Ovary (tissue), 9 donors: ENCODE data around the gene RHBDD3. TPM values are rescaled to one million over a fixed set of nuclear protein-coding genes. Genes with fewer than 3 reads are reported as not detected.

ENCODE experiments used
- DNase-seq, 5 donors: peaks; one replicate each; pipeline ENCODE4 v3.0.0-alpha.2; 2019 to 2020
- H3K27ac ChIP-seq, 2 donors: fragments of 200-600 bp; one replicate each; pipeline versions ENCODE4 v1.5.1 to v1.8.0; 2019 to 2022
- H3K27me3 ChIP-seq: fragments of 200-600 bp; one replicate; pipeline ENCODE4 v1.8.0; 2022
- H3K36me3 ChIP-seq: fragments of 200-600 bp; sonication (generic); one replicate; pipeline ENCODE4 v1.5.1; 2019
- H3K4me1 ChIP-seq: one replicate; pipeline ENCODE4 v1.8.1; 2013; ENCODE audit warnings: mild to moderate bottlenecking, moderate library complexity; ENCODE audit not compliant: insufficient read depth
- H3K4me3 ChIP-seq: fragments of 200-600 bp; sonication (generic); one replicate; pipeline ENCODE4 v1.5.1; 2017
- H3K9me3 ChIP-seq, 2 donors: fragments of 200-600 bp in 1 of 2; sonication (generic) in 1 of 2; one replicate each; pipeline versions ENCODE4 v1.5.1 to v1.8.1; 2013 to 2019; ENCODE audit warnings: mild to moderate bottlenecking in 1 of 2, moderate library complexity in 1 of 2
- EP300 ChIP-seq: sonication (generic); formaldehyde crosslinking; IDR thresholded peaks from one replicate; pipeline ENCODE4 v1.6.1; 2017; ENCODE audit warnings: antibody characterized with exemption
- POLR2A ChIP-seq: fragments of 450-650 bp; IDR thresholded peaks from one replicate; pipeline ENCODE4 v1.6.1; 2017; ENCODE audit warnings: antibody characterized with exemption, mild to moderate bottlenecking, moderate library complexity
- WGBS, 3 donors: extraction: QIAGEN DNeasy Blood & Tissue Kit in 1 of 3; methylation state at CpG; one replicate each; pipeline versions ENCODE4 v1.1.5 to v1.1.7; 2013 to 2017; 5-methylcytosine and 5-hydroxymethylcytosine counted together
- intact Hi-C, 4 donors: fragments of 100-400 bp; cut with DNase I; formaldehyde crosslinking; loops; one replicate each; pipeline versions ENCODE4 v1.11.0 to v1.15.1; 2022 to 2023
- polyA plus RNA-seq, 2 donors: library from polyadenylated mRNA; stranded (reverse); fragments of 200-250 nt in 1 of 2; fragments of 350-450 nt in 1 of 2; fragmentation: Illumina TruSeq in 1 of 2; extraction: RNeasy Lipid Tissue Mini Kit (QIAGEN cat#74804) in 1 of 2; gene quantifications; one replicate each; pipeline ENCODE4 v1.2.3, GENCODE V29; 2013 to 2014
- total RNA-seq, 7 donors: library from RNA; depleted of rRNA in 2 of 7; stranded (reverse); fragments of >200 nt in 2 of 7; fragmentation: NEBNext Ultra II Directional in 3 of 7; extraction: Animal tissue kit (Norgen Biotek cat#: 25700) in 3 of 7; gene quantifications; one replicate each; pipeline versions ENCODE4 v1.1.0 to v1.2.4, GENCODE V29; 2016 to 2023
- TF ChIP-seq, protein P1 (sequence below), 3 donors: fragments of 450-650 bp in 2 of 3; fragments of 200-600 bp in 1 of 3; IDR thresholded peaks; one replicate each; pipeline versions ENCODE4 v1.5.1 to v1.8.0; 2016 to 2022; ENCODE audit warnings: antibody characterized with exemption in 3 of 3, mild to moderate bottlenecking in 1 of 3
- donor health status: DM: no; HTN: no; CAD: no; lungs with moderate emphysema.
- donor health status: DM: no; HTN: no; CAD: no.
- donor health status: Bipolar disorder and iron deficiency.
- donor health status: DM: yes; HTN: yes; CAD: no.
- donor health status: DM: no; HTN: no; CAD: no.
- donor health status: DM: yes; HTN: yes; CAD: no.

RHBDD3 gene
- total and polyA plus RNA-seq, 9 donors: 4.2 to 26.8 (median 19.4) TPM

DNA sequence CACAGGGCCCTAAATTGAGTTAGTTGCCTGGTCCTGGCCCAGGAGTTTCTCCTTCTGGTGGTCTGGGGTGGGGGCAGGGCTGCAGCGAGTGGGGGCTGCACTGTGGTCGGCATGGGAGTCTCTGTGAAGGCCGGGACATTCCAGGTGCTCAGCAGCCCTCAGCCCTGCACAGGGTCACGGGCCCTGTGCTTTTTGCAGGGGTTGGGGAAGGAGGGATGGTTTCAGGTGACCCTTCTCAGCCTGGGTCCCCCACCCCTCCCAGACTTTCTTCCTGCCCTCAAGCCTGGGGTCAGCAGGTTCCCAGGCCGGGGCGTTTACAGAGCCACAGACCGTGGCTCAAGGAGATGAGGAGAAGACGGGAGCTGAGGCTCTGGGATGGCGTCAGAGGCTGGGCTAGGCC is 54.3 kb downstream of the RHBDD3 start:
- 86 to 93% (median 87%) methylated on average over 8 to 9 of the region's 9 CpGs for WGBS, 3 donors
- H3K27me3 ChIP-seq: no peaks in the 10 kb centered on the region
- no peaks in the 10 kb centered on the region for H3K9me3 ChIP-seq
- TF ChIP-seq, protein P1, sequence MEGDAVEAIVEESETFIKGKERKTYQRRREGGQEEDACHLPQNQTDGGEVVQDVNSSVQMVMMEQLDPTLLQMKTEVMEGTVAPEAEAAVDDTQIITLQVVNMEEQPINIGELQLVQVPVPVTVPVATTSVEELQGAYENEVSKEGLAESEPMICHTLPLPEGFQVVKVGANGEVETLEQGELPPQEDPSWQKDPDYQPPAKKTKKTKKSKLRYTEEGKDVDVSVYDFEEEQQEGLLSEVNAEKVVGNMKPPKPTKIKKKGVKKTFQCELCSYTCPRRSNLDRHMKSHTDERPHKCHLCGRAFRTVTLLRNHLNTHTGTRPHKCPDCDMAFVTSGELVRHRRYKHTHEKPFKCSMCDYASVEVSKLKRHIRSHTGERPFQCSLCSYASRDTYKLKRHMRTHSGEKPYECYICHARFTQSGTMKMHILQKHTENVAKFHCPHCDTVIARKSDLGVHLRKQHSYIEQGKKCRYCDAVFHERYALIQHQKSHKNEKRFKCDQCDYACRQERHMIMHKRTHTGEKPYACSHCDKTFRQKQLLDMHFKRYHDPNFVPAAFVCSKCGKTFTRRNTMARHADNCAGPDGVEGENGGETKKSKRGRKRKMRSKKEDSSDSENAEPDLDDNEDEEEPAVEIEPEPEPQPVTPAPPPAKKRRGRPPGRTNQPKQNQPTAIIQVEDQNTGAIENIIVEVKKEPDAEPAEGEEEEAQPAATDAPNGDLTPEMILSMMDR (IDR thresholded peaks at IDR 0.05): no peak
- TF ChIP-seq POLR2A (no peak), EP300 (no peak)
- H3K36me3 ChIP-seq: no peaks in the 10 kb centered on the region
- no peak for DNase-seq
- H3K27ac ChIP-seq: no peak overlapping the region
- H3K4me3 ChIP-seq: no peak overlapping the region
- H3K4me1 ChIP-seq: no peaks in the 10 kb centered on the region
- intact Hi-C loops: no loop called here

- no peak overlapping the region for H3K27ac ChIP-seq
- H3K4me3 ChIP-seq: no peak overlapping the region
- no peaks in the 10 kb centered on the region for H3K4me1 ChIP-seq
- H3K36me3 ChIP-seq: no peaks in the 10 kb centered on the region
- no peaks in the 10 kb centered on the region for H3K9me3 ChIP-seq
- intact Hi-C loops: no loop called here
- no peaks in the 10 kb centered on the region for H3K27me3 ChIP-seq
- no peak for TF ChIP-seq POLR2A
- TF ChIP-seq, protein P1 (IDR thresholded peaks at IDR 0.05): no peak
- TF ChIP-seq EP300: no peak
- WGBS, 3 donors: 60 to 82% (median 74%) methylated on average over 11 of the region's 11 CpGs
- peak in 1 of 5 donors; percentile 27 for DNase-seq
Measured at GRCh38 chr22:29212743-29213142, 55.0 kb downstream of the RHBDD3 start.

GRCh38 chr22:29211466-29211865 is 56.3 kb downstream of the RHBDD3 start:
- intact Hi-C loops: no loop called here
- no peaks in the 10 kb centered on the region for H3K36me3 ChIP-seq
- no peak overlapping the region for H3K4me3 ChIP-seq
- H3K27me3 ChIP-seq: no peaks in the 10 kb centered on the region
- no peak for DNase-seq
- H3K9me3 ChIP-seq: no peaks in the 10 kb centered on the region
- no peaks in the 10 kb centered on the region for H3K4me1 ChIP-seq
- no peak overlapping the region for H3K27ac ChIP-seq
- TF ChIP-seq POLR2A: no peak
- TF ChIP-seq, protein P1 (IDR thresholded peaks at IDR 0.05): no peak
- no peak for TF ChIP-seq EP300
- WGBS, 3 donors: 95% methylated on average over 9 of the region's 9 CpGs

GRCh38 chr22:29211066-29211465 is 56.7 kb downstream of the RHBDD3 start:
- no peak for DNase-seq
- Histone ChIP-seq H3K27me3 (no peaks in the 10 kb centered on the region), H3K36me3 (no peaks in the 10 kb centered on the region), H3K4me3 (no peak overlapping the region), H3K9me3 (no peaks in the 10 kb centered on the region), H3K4me1 (no peaks in the 10 kb centered on the region), H3K27ac (no peak overlapping the region)
- intact Hi-C loops: no loop called here
- TF ChIP-seq EP300: no peak
- WGBS, 3 donors: 90 to 97% (median 95%) methylated on average over 11 of the region's 11 CpGs

Other genes with a start within 250 kb of the RHBDD3 start
- gene C22orf31, start 206.2 kb downstream of the RHBDD3 start, total RNA-seq: under 1 TPM in 5 of 7 donors, not detected in 2; 0.32 to 0.92 (median 0.35) TPM
- under 1 TPM; 0.20 to 0.73 TPM for gene C22orf31, start 206.2 kb downstream of the RHBDD3 start, polyA plus RNA-seq
- 10 to 100 TPM; 20.5 to 49.5 (median 40.1) TPM for gene KREMEN1, start 194.9 kb downstream of the RHBDD3 start, total RNA-seq
- 10 to 100 TPM; 15.4 to 32.6 TPM for gene KREMEN1, start 194.9 kb downstream of the RHBDD3 start, polyA plus RNA-seq
- gene EMID1, start 62.1 kb downstream of the RHBDD3 start, total RNA-seq: 10 to 100 TPM in 1 of 7 donors, 1 to 10 TPM in 6; 6.7 to 10.8 (median 8.6) TPM
- gene EMID1, start 62.1 kb downstream of the RHBDD3 start, polyA plus RNA-seq: 10 to 100 TPM in 1 of 2 donors, 1 to 10 TPM in 1; 2.6 to 11.2 TPM
- 100 to 1,000 TPM; 127 to 191 (median 170) TPM for gene EWSR1, start 287 bp upstream of the RHBDD3 start, total RNA-seq
- gene EWSR1, start 287 bp upstream of the RHBDD3 start, polyA plus RNA-seq: 100 to 1,000 TPM; 136 to 175 TPM
- gene GAS2L1, start 38.7 kb upstream of the RHBDD3 start, total RNA-seq: 10 to 100 TPM in 4 of 7 donors, 1 to 10 TPM in 3; 6.2 to 21.0 (median 12.5) TPM
- gene GAS2L1, start 38.7 kb upstream of the RHBDD3 start, polyA plus RNA-seq: 1 to 10 TPM; 2.1 to 9.8 TPM
- gene RASL10A, start 47.7 kb upstream of the RHBDD3 start, total RNA-seq: under 1 TPM in 4 of 7 donors, not detected in 3; 0.22 to 0.53 (median 0.41) TPM
- under 1 TPM; 0.30 to 0.45 TPM for gene RASL10A, start 47.7 kb upstream of the RHBDD3 start, polyA plus RNA-seq
- gene AP1B1, start 120.6 kb upstream of the RHBDD3 start, total RNA-seq: 10 to 100 TPM; 19.0 to 54.0 (median 36.8) TPM
- gene AP1B1, start 120.6 kb upstream of the RHBDD3 start, polyA plus RNA-seq: 10 to 100 TPM; 17.7 to 43.6 TPM
- not detected for gene RFPL1, start 170.6 kb upstream of the RHBDD3 start, total RNA-seq
- not detected for gene RFPL1, start 170.6 kb upstream of the RHBDD3 start, polyA plus RNA-seq
- gene NEFH, start 212.2 kb upstream of the RHBDD3 start, total RNA-seq: 10 to 100 TPM in 5 of 7 donors, 1 to 10 TPM in 2; 2.6 to 30.6 (median 12.4) TPM
- gene NEFH, start 212.2 kb upstream of the RHBDD3 start, polyA plus RNA-seq: 10 to 100 TPM in 1 of 2 donors, 1 to 10 TPM in 1; 7.2 to 26.6 TPM